H1 (cell line): ENCODE data around the gene PPP1R3C. TPM values are rescaled to one million over a fixed set of nuclear protein-coding genes. Genes with fewer than 3 reads are reported as not detected.

Experiments
- CTCF ChIA-PET: fragments of 300-600 bp; sonication (Branson Sonifier 250); formaldehyde crosslinking; loops from one replicate; lab custom pipeline; 2021; ENCODE audit not compliant: partially characterized antibody; lab: Charles Lee
- POLR2A ChIA-PET: fragments of 300-600 bp; sonication (Branson Sonifier 250); formaldehyde crosslinking; loops from one replicate; lab custom pipeline; 2021; ENCODE audit warnings: inconsistent platforms; ENCODE audit not compliant: partially characterized antibody; lab: Charles Lee
- DNase-seq, 2 experiments: peaks; one replicate each; pipeline versions ENCODE4 v3.0.0 to v3.0.0-alpha.2; 2010 to 2022; ENCODE audit warnings: low spot score in 2 of 2, low read depth in 1 of 2, mixed read lengths in 1 of 2
- FAIRE-seq: peaks from 2 replicates; lab custom pipeline; 2011; peaks lifted over from hg19 to GRCh38; lab: Jason Lieb, UNC
- H2AFZ ChIP-seq: 2 replicates; pipeline ENCODE4 v1.8.1; 2012; ENCODE audit warnings: low read length, inconsistent platforms
- H2AK5ac ChIP-seq: 2 replicates; pipeline ENCODE4 v1.6.1; 2013; ENCODE audit warnings: low read depth, low read length
- H2BK120ac ChIP-seq: replicated peaks from 2 replicates; pipeline ENCODE3; 2013; ENCODE audit warnings: low read depth, low read length, inconsistent platforms
- H2BK12ac ChIP-seq: 2 replicates; pipeline ENCODE4 v1.6.1; 2013; ENCODE audit warnings: low read depth, low read length
- H2BK15ac ChIP-seq: 2 replicates; pipeline ENCODE4 v1.6.1; 2013; ENCODE audit warnings: low read length
- H2BK20ac ChIP-seq: 2 replicates; pipeline ENCODE4 v1.6.1; 2013; ENCODE audit warnings: low read length
- H2BK5ac ChIP-seq: 2 replicates; pipeline ENCODE4 v1.6.1; 2013; ENCODE audit warnings: low read depth, low read length
- H3K14ac ChIP-seq: 2 replicates; pipeline ENCODE4 v1.6.1; 2013; ENCODE audit warnings: inconsistent platforms; ENCODE audit not compliant: insufficient read length
- H3K18ac ChIP-seq: 2 replicates; pipeline ENCODE4 v1.6.1; 2013; ENCODE audit warnings: low read length; ENCODE audit errors: extremely low read depth
- H3K23ac ChIP-seq: 2 replicates; pipeline ENCODE4 v1.6.1; 2013; ENCODE audit warnings: inconsistent platforms; ENCODE audit not compliant: insufficient read length
- H3K23me2 ChIP-seq: 2 replicates; pipeline ENCODE4 v1.6.1; 2013; ENCODE audit warnings: low read depth, low read length
- H3K27ac ChIP-seq: 2 replicates; pipeline ENCODE4 v1.6.1; 2011; ENCODE audit warnings: low read depth, low read length, inconsistent platforms
- H3K27me3 ChIP-seq, 4 experiments: replicated peaks in 1 of 4; 1 replicate in 1 of 4; 2 replicates in 3 of 4; pipeline versions ENCODE4 v1.6.1 to v1.8.1; 2011 to 2013; ENCODE audit warnings: low read length in 3 of 4, mild to moderate bottlenecking in 3 of 4, inconsistent platforms in 2 of 4, mixed read lengths in 2 of 4, moderate library complexity in 1 of 4; ENCODE audit not compliant: control insufficient read depth in 3 of 4, insufficient read depth in 3 of 4; ENCODE audit errors: extremely low read depth in 1 of 4
- H3K36me3 ChIP-seq, 4 experiments: 2 replicates each; pipeline versions ENCODE4 v1.6.1 to v1.8.1; 2011 to 2013; ENCODE audit warnings: mild to moderate bottlenecking in 4 of 4, low read length in 3 of 4, moderate library complexity in 2 of 4, control low read depth in 1 of 4, inconsistent platforms in 1 of 4; ENCODE audit not compliant: insufficient read depth in 4 of 4, control insufficient read depth in 2 of 4
- H3K4ac ChIP-seq: replicated peaks from 2 replicates; pipeline ENCODE3; 2013; ENCODE audit warnings: low read length, low read depth, mixed read lengths, inconsistent platforms; ENCODE audit not compliant: insufficient read length
- H3K4me1 ChIP-seq, 4 experiments: replicated peaks in 1 of 4; 1 replicate in 1 of 4; 2 replicates in 3 of 4; pipeline versions ENCODE4 v1.6.1 to v1.8.1; 2011 to 2013; ENCODE audit warnings: low read length in 3 of 4, inconsistent platforms in 2 of 4, mixed read lengths in 1 of 4; ENCODE audit not compliant: insufficient read depth in 4 of 4, control insufficient read depth in 3 of 4
- H3K4me2 ChIP-seq, 2 experiments: 2 replicates each; pipeline versions ENCODE4 v1.6.1 to v1.8.1; 2011 to 2013; ENCODE audit warnings: low read depth in 2 of 2, low read length in 2 of 2, control low read depth in 1 of 2, inconsistent platforms in 1 of 2, mild to moderate bottlenecking in 1 of 2; ENCODE audit not compliant: insufficient read depth in 1 of 2
- H3K4me3 ChIP-seq, 4 experiments: fragments of 200-600, 300-600 bp in 1 of 4; sonication (generic), shearing (Covaris generic), sonication (Bioruptor Twin) in 1 of 4; 2 replicates each; pipeline versions ENCODE4 v1.5.1 to v1.8.1; 2011 to 2016; ENCODE audit warnings: low read length in 4 of 4, low read depth in 3 of 4, control low read depth in 2 of 4, inconsistent platforms in 2 of 4, mild to moderate bottlenecking in 2 of 4, mixed read lengths in 1 of 4, moderate library complexity in 1 of 4; ENCODE audit not compliant: insufficient read depth in 2 of 4; ENCODE audit errors: extremely low read depth in 1 of 4
- H3K56ac ChIP-seq: replicated peaks from 2 replicates; pipeline ENCODE3; 2013; ENCODE audit warnings: low read depth, mild to moderate bottlenecking, mixed read lengths, low read length, inconsistent platforms; ENCODE audit not compliant: insufficient read length
- H3K79me1 ChIP-seq: 2 replicates; pipeline ENCODE4 v1.6.1; 2013; ENCODE audit warnings: low read depth, low read length, control low read depth
- H3K79me2 ChIP-seq, 2 experiments: 2 replicates each; pipeline versions ENCODE4 v1.6.1 to v1.8.1; 2012 to 2013; ENCODE audit warnings: low read length in 2 of 2, mild to moderate bottlenecking in 2 of 2, inconsistent platforms in 1 of 2; ENCODE audit not compliant: insufficient read depth in 2 of 2, control insufficient read depth in 1 of 2
- H3K9ac ChIP-seq, 4 experiments: replicated peaks in 1 of 4; 1 replicate in 1 of 4; 2 replicates in 3 of 4; pipeline versions ENCODE4 v1.6.1 to v1.8.1; 2011 to 2013; ENCODE audit warnings: low read depth in 3 of 4, low read length in 3 of 4, control low read depth in 2 of 4, mild to moderate bottlenecking in 2 of 4, moderate library complexity in 2 of 4, inconsistent platforms in 1 of 4; ENCODE audit errors: extremely low read depth in 1 of 4
- H3K9me3 ChIP-seq, 2 experiments: 2 replicates each; pipeline versions ENCODE4 v1.6.1 to v1.8.1; 2012 to 2013; ENCODE audit warnings: mild to moderate bottlenecking in 2 of 2, moderate library complexity in 2 of 2, control low read depth in 1 of 2, inconsistent platforms in 1 of 2, low read depth in 1 of 2, low read length in 1 of 2, mixed read lengths in 1 of 2; ENCODE audit not compliant: insufficient read depth in 2 of 2
- H4K20me1 ChIP-seq, 2 experiments: replicated peaks in 1 of 2; 2 replicates each; pipeline versions ENCODE3 to v1.8.1; 2011 to 2013; ENCODE audit warnings: inconsistent platforms in 2 of 2, low read length in 2 of 2, mild to moderate bottlenecking in 1 of 2; ENCODE audit not compliant: insufficient read depth in 2 of 2, control insufficient read depth in 1 of 2
- H4K5ac ChIP-seq: 2 replicates; pipeline ENCODE4 v1.6.1; 2013; ENCODE audit warnings: low read length, low read depth, mixed read lengths, inconsistent platforms; ENCODE audit not compliant: insufficient read length
- H4K8ac ChIP-seq: 2 replicates; pipeline ENCODE4 v1.8.0; 2013; ENCODE audit warnings: mild to moderate bottlenecking, moderate library complexity, low read length, inconsistent platforms; ENCODE audit not compliant: insufficient read depth; ENCODE audit errors: extremely low read depth
- H4K91ac ChIP-seq: replicated peaks from 2 replicates; pipeline ENCODE3; 2013; ENCODE audit warnings: low read length, mixed read lengths, inconsistent platforms; ENCODE audit not compliant: insufficient read length
- CBX5 ChIP-seq: fragments of 300-800, 300-1000 bp; sonication (generic); IDR thresholded peaks from 2 replicates; pipeline ENCODE4 v1.7.1; 2016; ENCODE audit warnings: antibody characterized with exemption, low read length, low read depth
- CREB1 ChIP-seq: IDR thresholded peaks from 2 replicates; pipeline ENCODE4 v1.6.1; 2012; ENCODE audit warnings: inconsistent platforms
- FOSL1 ChIP-seq: IDR thresholded peaks from 2 replicates; pipeline ENCODE4 v1.6.1; 2011; ENCODE audit warnings: mild to moderate bottlenecking, low read depth, low read length, moderate library complexity; ENCODE audit not compliant: insufficient read depth
- GTF2F1 ChIP-seq: IDR thresholded peaks from 2 replicates; pipeline ENCODE4 v1.6.1; 2012; ENCODE audit warnings: low read depth, low read length, improper control_type of control experiment, borderline replicate concordance
- MAFK ChIP-seq: IDR thresholded peaks from 2 replicates; pipeline ENCODE4 v1.6.1; 2012; ENCODE audit warnings: low read depth, mild to moderate bottlenecking, improper control_type of control experiment, low read length
- RAD21 ChIP-seq, 2 experiments: IDR thresholded peaks in 1 of 2; conservative IDR thresholded peaks in 1 of 2; 2 replicates each; pipeline ENCODE4 v1.6.1; 2011; ENCODE audit warnings: low read depth in 2 of 2, low read length in 2 of 2, improper control_type of control experiment in 1 of 2, inconsistent platforms in 1 of 2, mild to moderate bottlenecking in 1 of 2, moderate library complexity in 1 of 2
- RBBP5 ChIP-seq: IDR thresholded peaks from 2 replicates; pipeline ENCODE4 v1.7.1; 2012; ENCODE audit warnings: low read depth, mild to moderate bottlenecking, inconsistent platforms, low read length, moderate library complexity, borderline replicate concordance
- SP2 ChIP-seq: IDR thresholded peaks from 2 replicates; pipeline ENCODE4 v1.6.1; 2012; ENCODE audit warnings: mild to moderate bottlenecking, low read length, inconsistent platforms
- TEAD4 ChIP-seq: IDR thresholded peaks from 2 replicates; pipeline ENCODE4 v1.6.1; 2012; ENCODE audit warnings: low read depth, low read length, inconsistent platforms, mixed read lengths
- WGBS, 2 experiments: shearing (Covaris generic) in 1 of 2; methylation state at CpG; one replicate each; pipeline versions ENCODE4 v1.1.6 to v1.1.7; 2013 to 2015; ENCODE audit warnings: low lambda C conversion rate in 2 of 2, mixed read lengths in 2 of 2, inconsistent platforms in 1 of 2, low coverage in 1 of 2, missing lambda C conversion rate in 1 of 2; ENCODE audit not compliant: insufficient replicate concordance in 2 of 2, insufficient coverage in 1 of 2, insufficient read length in 1 of 2; ENCODE audit errors: extremely low coverage in 1 of 2, missing lambda C conversion rate in 1 of 2; 5-methylcytosine and 5-hydroxymethylcytosine counted together
- polyA plus RNA-seq, 7 experiments: library from polyadenylated mRNA; depleted of rRNA in 3 of 7; stranded (reverse) in 5 of 7; unstranded in 2 of 7; fragments of >200 nt in 5 of 7; fragments of 200-250 nt in 2 of 7; gene quantifications; 1 replicate in 5 of 7; 2 replicates in 1 of 7; 4 replicates in 1 of 7; pipeline versions ENCODE4 v1.2.1 to v1.2.3, GENCODE V29; 2011 to 2013; ENCODE audit warnings: missing spikeins in 2 of 7, mixed read lengths in 2 of 7
- total RNA-seq: library from RNA; stranded (reverse); fragmentation: NEBNext Ultra II Directional; extraction: Animal tissue kit (Norgen Biotek cat#: 25700); gene quantifications from 2 replicates; pipeline ENCODE4 v1.2.1, GENCODE V29; 2021
- TF ChIP-seq, protein P1 (sequence below): IDR thresholded peaks from 2 replicates; pipeline ENCODE4 v1.6.1; 2012; ENCODE audit warnings: inconsistent platforms
- TF ChIP-seq, protein P2 (sequence below): IDR thresholded peaks from 2 replicates; pipeline ENCODE4 v1.6.1; 2012; ENCODE audit warnings: inconsistent platforms

Gene PPP1R3C
- total and polyA plus RNA-seq, 2 of the 8 experiments (the other 6 are each of a cell fraction or from before 2014, with no cell fraction given): 1.3 TPM

GRCh38 chr10:91602868-91603568 is 29.9 kb downstream of the PPP1R3C start:
- H3K9me3 ChIP-seq: no peaks in the 10 kb centered on the region
- H3K56ac ChIP-seq: no peak overlapping the region
- H3K27ac ChIP-seq: no peak overlapping the region
- no peak overlapping the region for H2AFZ ChIP-seq
- no peak overlapping the region for H2BK15ac ChIP-seq
- no peaks in the 10 kb centered on the region for H3K36me3 ChIP-seq
- ChIA-PET CTCF (interaction anchor here (0.8 to 3.6 kb wide), 6 partner anchors 8 to 91 kb away, joined by 3 to 19 read pairs (median 4); no protein-coding TSS in a partner anchor), POLR2A (interaction anchor here (1.4 kb wide), 1 partner anchor 10 kb away, joined by 3 read pairs; no protein-coding TSS in a partner anchor)
- H4K5ac ChIP-seq: no peak overlapping the region
- H2BK12ac ChIP-seq: no peak overlapping the region
- H3K27me3 ChIP-seq: no peaks in the 10 kb centered on the region; a peak in 1 of 7 replicates
- H3K79me2 ChIP-seq: no peaks in the 10 kb centered on the region
- H3K18ac ChIP-seq: no peak overlapping the region
- no peak overlapping the region for H2BK120ac ChIP-seq
- no peak overlapping the region for H2AK5ac ChIP-seq
- no peak overlapping the region for H3K9ac ChIP-seq
- no peak overlapping the region for H3K4me2 ChIP-seq
- no peak overlapping the region for H4K91ac ChIP-seq
- H3K4ac ChIP-seq: no peak overlapping the region
- H3K4me1 ChIP-seq: no peaks in the 10 kb centered on the region
- H3K23ac ChIP-seq: no peak overlapping the region
- H3K23me2 ChIP-seq: no peaks in the 10 kb centered on the region
- H4K20me1 ChIP-seq: no peaks in the 10 kb centered on the region
- no peak overlapping the region for H4K8ac ChIP-seq
- WGBS, 2 experiments: 79% methylated on average over 4 of the region's 4 CpGs; no CpG with 5 or more reads in 1 of the 2 experiments
- H3K14ac ChIP-seq: no peak overlapping the region
- TF ChIP-seq GTF2F1 (no peak), FOSL1 (no peak), RBBP5 (no peak), CBX5 (no peak), CREB1 (no peak), SP2 (no peak), RAD21 (IDR thresholded peaks at IDR 0.05 in 1 of 2, conservative IDR thresholded peaks at IDR 0.05 in 1 of 2; ENCODE audit: low read depth in 2 of 2, low read length in 2 of 2) (no peak), MAFK (no peak), TEAD4 (no peak)
- TF ChIP-seq, protein P1, sequence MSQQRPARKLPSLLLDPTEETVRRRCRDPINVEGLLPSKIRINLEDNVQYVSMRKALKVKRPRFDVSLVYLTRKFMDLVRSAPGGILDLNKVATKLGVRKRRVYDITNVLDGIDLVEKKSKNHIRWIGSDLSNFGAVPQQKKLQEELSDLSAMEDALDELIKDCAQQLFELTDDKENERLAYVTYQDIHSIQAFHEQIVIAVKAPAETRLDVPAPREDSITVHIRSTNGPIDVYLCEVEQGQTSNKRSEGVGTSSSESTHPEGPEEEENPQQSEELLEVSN: no peak
- TF ChIP-seq, protein P2, sequence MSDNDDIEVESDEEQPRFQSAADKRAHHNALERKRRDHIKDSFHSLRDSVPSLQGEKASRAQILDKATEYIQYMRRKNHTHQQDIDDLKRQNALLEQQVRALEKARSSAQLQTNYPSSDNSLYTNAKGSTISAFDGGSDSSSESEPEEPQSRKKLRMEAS: no peak
- H3K4me3 ChIP-seq: no peak overlapping the region
- FAIRE-seq (no peak), DNase-seq (no peak)
- H2BK20ac ChIP-seq: no peak overlapping the region
- no peak overlapping the region for H2BK5ac ChIP-seq
- H3K79me1 ChIP-seq: no peaks in the 10 kb centered on the region
